ENCODE measurements around the gene CKM. TPM values are rescaled to one million over a fixed set of nuclear protein-coding genes. Genes with fewer than 3 reads are reported as not detected.
"Not testable (repeated sequence)": the region's sequence is repeated elsewhere in the genome, so short reads cannot be mapped to it uniquely, and the experiment has no call there.

Gene CKM
- total RNA-seq, 1 experiment from 2014 or later = 0.24 TPM

DNA sequence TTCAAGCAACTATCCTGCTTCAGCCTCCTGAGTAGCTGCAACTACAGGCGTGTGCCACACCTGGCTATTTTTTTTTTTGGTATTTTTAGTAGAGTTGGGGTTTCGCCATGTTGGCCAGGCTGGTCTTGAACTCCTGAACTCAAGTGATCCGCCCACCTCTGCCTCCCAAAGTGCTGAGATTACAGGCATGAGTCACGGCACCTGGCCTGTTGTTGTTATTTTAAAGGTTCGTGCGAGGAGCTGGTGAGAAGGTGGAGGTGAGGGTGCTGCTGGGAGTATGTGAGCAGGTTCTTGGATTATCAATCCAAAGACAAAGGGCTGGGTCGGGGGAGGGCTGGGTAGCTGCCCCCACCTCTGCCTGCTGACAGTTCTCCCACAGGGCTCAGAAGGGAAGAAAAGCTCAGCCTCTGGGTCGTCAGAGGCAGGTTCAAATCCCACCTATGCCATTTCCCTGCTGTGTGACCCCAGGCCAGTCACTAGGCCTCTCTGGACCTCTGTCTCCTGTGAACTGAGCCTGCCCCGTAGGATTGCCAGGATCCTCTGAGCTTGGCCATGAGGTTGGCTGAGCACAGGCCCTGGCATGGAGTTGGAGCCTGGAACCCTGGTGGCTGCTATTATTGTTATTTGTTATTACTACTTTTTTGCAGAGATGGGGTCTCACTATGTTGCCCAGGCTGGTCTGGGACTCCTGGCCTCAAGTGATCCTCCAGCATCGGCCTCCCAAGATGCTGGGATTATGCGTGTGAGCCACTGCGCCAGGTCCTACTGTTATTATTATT lies 1.5 kb downstream of the CKM start:
- no peak for DNase-seq (ENCODE audit: low read depth)

- no peak for DNase-seq (ENCODE audit: low read depth)
These were observed 7.4 kb downstream of the CKM start for GRCh38 chr19:45315304-45315703.

DNA sequence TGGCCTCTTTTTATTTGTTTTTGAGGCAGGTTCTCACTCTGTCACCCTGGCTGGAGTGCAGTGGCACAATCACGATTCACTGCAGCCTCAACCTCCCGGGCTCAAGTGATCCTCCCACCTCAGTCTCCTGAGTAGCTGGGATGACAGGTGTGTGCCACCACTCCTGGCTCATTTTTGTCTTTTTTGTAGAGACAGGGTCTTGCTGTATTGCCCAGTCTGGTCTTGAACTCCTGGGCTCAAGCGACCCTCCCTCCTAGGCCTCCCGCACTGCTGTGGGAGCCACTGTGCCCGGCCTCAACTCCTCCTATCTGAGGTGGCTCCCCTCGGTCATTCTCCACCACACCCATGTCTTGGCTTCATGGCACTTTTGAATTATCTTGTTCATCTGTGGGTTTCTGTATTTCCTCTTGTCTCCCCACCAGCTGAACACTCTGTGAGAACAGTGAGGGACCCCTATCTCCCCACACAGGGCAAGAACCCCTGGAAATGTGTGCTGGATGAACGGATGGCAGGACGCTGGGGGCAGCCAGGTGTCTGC lies 7.9 kb downstream of the CKM start:
- no peak for DNase-seq (ENCODE audit: low read depth)

DNA sequence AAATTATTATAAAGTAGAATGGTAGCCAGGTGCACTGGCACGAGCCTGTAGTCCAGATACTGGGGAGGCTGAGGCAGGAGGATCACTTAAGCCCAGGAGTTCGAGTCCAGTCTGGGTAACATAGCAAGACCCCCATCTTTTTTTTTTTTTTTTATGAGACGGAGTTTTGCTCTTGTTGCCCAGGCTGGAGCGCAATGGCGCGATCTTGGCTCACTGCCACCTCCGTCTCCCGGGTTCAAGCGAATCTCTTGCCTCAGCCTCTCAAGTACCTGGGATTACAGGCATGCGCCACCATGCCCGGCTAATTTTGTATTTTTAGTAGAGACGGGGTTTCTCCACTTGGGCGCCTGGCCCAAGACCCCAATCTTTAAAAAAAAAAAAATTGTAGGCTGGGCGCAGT lies 10.4 kb downstream of the CKM start:
- not testable (repeated sequence) for DNase-seq (ENCODE audit: low read depth)

DNA sequence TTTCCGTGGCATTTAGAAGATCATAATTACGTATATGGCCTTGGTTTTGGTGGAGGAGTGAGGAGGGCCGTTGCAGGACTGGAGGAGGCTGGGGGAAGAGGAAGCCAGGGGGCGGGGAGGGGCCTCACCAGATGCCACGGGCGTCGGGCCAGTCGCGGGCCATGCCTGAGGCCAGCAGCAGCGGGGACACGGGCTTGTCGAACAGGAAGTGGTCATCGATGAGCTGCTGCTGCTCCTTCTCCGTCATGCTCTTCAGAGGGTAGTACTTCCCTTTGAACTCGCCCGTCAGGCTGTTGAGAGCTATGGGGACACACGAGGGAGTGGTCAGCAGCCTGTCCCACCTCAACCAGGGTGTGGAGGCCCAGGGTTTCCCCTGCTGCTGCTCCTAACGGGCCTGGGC lies 11.1 kb downstream of the CKM start:
- peak; percentile 61 for DNase-seq (ENCODE audit: low read depth)

- not testable (repeated sequence) for DNase-seq (ENCODE audit: low read depth)
These were observed 13.4 kb downstream of the CKM start for GRCh38 chr19:45309322-45309721.

- DNase-seq (ENCODE audit: low read depth) = no peak
These were observed 15.3 kb downstream of the CKM start for GRCh38 chr19:45307361-45307760.

DNA sequence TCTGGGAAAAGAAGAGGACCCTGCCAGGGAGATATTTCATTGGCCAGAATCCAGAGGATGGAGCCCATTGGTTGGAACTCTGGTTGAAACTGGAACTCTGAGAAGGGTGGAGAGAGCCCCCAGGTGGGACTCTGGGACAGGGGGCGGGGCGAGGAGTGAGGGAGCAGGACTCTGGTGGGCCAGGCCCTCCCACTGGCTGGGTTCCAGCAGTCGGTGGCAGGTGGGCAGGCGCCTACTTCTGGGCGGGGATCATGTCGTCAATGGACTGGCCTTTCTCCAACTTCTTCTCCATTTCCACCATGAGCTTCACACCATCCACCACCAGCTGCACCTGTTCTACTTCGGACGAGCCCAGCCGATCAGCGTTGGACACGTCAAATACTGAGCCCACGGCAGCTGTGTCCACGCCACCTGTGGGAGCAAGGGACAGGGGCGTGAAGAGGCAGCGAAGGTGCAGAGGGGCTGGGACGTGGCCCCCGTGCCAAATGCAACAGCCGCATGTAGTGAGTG lies 16.1 kb downstream of the CKM start:
- DNase-seq (ENCODE audit: low read depth) = no peak

DNA sequence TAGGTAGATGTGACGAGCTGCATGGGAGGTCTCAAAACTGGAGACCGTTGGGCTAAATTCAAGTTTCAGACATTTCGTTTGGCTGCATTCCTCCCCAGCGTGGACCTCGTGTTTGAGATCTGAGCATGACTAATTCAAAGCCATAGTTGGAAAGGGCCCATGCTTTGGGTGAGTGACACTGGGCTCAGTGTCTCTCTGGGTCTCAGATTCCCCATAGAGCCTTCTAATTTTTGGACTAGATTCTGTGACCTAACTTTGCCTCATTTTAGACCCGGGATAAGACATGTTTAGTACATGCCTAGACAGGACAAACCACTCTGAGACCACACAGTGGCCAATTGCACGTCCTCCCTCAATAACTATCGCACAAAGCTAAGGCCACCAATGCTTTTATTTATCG lies 16.6 kb downstream of the CKM start:
- peak; percentile 18 for DNase-seq (ENCODE audit: low read depth)

DNA sequence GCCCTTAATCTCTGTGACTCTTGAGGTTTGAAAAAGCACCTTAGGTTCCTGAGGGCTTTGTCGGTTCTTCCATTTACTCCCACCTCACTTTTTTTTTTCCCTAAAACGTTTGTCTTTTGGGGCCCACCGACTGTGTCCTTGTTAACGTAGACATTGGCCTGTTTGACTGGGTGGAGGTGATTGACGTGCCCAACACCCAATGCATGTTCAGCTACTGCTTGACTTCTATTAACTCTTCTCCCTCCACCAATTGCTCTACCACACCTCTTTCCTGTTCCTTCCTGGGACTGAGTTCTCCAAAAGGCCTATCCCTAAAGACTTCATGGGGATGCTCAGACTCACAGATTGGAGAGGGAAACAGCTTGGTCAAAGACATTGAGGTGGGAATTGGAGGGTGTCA lies 17.3 kb downstream of the CKM start:
- DNase-seq (ENCODE audit: low read depth) = peak; percentile 24

GRCh38 chr19:45305007-45305406 lies 17.7 kb downstream of the CKM start:
- DNase-seq (ENCODE audit: low read depth) = no peak

- DNase-seq (ENCODE audit: low read depth) = no peak
These were observed 18.3 kb downstream of the CKM start for GRCh38 chr19:45304141-45304926.

GRCh38 chr19:45303269-45304060 lies 19.2 kb downstream of the CKM start:
- no peak for DNase-seq (ENCODE audit: low read depth)

DNA sequence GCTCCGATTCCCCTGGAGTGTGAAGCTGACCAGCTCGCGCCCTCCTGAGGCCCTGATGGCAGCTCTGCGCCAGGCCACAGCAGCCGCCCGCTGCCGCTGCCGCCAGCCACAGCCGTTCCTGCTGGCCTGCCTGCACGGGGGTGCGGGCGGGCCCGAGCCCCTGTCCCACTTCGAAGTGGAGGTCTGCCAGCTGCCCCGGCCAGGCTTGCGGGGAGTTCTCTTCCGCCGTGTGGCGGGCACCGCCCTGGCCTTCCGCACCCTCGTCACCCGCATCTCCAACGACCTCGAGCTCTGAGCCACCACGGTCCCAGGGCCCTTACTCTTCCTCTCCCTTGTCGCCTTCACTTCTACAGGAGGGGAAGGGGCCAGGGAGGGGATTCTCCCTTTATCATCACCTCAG lies 20.3 kb downstream of the CKM start:
- DNase-seq (ENCODE audit: low read depth) = no peak

- no peak for DNase-seq (ENCODE audit: low read depth)
These were observed 23.0 kb downstream of the CKM start for GRCh38 chr19:45299719-45300118.

GRCh38 chr19:45298264-45298663 lies 24.4 kb downstream of the CKM start:
- no peak for DNase-seq (ENCODE audit: low read depth)

- no peak for DNase-seq (ENCODE audit: low read depth)
These were observed 25.0 kb downstream of the CKM start for GRCh38 chr19:45297674-45298073.

GRCh38 chr19:45296355-45296754 lies 26.3 kb downstream of the CKM start:
- no peak for DNase-seq (ENCODE audit: low read depth)

DNA sequence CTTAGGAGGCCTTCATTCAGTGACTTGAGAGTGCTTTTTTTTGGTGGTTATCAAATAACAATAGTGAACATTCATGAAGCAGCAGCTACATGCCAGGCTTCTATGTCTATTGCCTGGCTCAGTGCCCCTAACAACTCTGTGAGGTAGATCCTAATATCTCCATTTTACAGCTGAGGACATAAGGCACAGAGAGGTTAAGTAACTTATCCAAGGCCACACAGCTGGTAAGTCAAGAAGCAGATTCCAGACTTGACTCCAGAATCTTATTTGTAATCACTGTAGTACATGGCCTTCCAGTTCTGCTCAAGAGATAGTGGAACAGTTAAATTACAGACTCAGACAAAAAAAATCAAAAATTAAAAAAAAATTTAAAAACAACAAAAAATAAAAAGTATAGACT lies 26.8 kb downstream of the CKM start:
- DNase-seq (ENCODE audit: low read depth) = no peak

DNA sequence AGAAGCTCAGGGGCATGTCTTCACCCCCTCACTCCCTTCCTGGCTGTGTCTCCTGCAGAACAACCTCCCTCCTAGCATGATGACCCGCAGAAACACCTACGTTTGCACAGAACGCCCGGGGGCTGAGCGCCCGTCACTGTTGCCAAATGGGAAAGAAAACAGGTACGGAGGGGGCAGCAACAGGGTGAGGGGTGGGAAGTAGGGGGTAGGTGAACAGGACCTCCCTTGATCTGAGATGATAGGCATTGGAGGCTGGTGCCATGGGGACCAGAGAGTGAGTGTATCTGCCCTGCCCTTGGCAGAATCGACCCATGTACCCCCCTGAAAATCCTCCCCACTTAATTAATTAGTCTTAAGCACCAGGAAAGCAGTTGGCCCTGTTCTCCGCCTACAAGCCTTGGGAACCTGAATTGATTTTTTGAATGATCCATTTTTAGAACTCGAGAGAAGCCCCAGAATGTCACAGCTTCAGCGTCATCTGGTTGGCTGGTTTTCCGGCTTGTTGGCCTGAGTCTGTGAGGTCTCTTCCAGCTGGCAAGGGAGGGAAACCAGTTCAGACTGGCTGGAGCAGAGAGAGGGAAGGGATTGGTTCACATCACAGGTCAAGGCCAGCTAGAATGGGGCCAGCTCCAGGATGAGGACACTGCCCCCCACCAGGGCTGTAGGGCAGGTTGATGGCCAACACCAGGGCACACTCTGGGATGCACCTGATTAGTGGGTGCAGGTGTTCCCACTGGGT lies 28.2 kb downstream of the CKM start:
- DNase-seq (ENCODE audit: low read depth) = no peak

GRCh38 chr19:45293682-45294081 lies 29.0 kb downstream of the CKM start:
- DNase-seq (ENCODE audit: low read depth) = no peak

All from RPMI7951 (cell line).